T-helper 1 cell (primary cell): ENCODE measurements around the gene CLTA.
"Not testable (repeated sequence)": the region's sequence is repeated elsewhere in the genome, so short reads cannot be mapped to it uniquely, and the experiment has no call there.

Experiments
- DNase-seq, 5 donors: peaks; one replicate each; pipeline ENCODE4 v3.0.0-alpha.2; 2012 to 2020

Gene CLTA

GRCh38 chr9:36158917-36159316 lies 31.8 kb upstream of the CLTA start:
- DNase-seq: no peak

GRCh38 chr9:36159509-36159908 lies 31.2 kb upstream of the CLTA start:
- not testable (repeated sequence) for DNase-seq

GRCh38 chr9:36160126-36160525 lies 30.6 kb upstream of the CLTA start:
- not testable (repeated sequence) for DNase-seq

DNA sequence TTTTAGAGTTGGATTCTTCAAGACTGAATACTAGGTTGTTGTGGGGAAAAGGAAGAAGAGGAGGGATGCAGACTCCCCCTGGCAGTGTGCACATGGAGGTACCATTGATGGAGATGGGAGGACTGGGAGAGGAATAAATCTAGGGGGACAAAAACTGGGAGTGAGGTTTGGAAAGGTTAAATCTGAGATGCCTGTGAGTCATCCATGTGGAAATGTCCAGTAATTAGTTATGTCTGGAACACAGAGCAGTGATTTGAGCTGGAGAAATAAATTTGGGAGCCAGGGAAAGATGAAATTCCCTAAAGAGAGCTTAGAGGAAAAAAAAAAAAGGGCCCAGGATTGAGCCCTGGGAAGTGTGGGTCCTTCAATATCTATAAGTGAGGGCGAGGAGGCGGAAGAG lies 29.5 kb upstream of the CLTA start:
- no peak for DNase-seq

DNA sequence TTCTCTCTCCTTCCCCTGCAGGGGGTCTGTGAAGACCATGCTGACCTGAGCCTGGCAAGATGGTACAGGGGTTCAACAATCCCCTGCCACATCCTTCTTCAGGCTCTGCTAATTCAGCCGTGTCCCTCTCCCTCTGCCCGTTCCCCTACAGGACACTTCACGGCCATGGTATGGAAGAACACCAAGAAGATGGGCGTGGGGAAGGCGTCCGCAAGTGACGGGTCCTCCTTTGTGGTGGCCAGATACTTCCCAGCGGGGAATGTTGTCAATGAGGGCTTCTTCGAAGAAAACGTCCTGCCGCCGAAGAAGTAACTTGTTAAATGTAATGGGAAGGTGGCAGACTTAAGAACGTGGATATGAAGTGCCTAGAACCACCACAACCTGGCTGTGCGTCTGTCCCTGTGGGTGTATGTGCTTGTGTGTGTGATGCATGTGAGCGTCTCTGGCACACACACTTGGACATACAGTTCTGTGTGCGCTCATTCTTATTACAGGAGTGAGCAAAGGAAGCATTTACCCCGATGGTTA lies 28.4 kb upstream of the CLTA start:
- DNase-seq: no peak

DNA sequence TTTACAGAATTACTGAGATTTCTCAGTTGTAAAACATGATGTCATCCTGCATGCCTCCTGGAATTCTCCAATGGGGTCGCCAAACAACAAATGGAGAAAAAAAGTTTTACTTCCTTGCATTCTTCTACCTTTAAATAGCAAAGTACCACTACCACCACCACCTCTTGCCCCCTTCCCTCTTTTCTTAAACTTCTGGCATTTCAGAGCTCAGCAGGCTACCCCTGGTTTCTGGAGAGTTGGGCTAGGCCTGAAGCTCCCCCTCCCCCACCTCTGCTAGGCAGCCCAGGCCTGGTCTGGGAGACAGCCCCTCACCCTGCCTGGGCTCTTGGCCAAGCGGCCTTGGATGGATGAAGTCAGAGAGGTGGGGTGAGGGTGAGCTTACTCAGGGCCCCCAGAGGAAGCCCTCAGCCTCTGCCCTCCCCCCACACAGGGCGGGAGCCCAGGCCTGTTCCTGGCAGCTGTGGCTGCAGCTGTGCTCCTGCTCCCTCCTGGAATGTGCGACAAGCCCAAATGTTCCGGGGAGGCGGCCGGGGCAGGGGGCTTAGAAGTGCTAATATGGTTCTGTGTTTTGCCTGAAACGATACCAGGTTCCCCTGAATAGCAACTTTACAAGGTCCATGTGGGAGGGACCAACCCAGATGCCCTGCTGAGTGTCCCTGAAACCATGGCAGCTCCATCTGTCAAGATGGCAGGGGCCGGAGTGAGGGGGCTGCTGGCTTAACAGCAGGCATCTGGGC lies 27.5 kb upstream of the CLTA start:
- no peak for DNase-seq

DNA sequence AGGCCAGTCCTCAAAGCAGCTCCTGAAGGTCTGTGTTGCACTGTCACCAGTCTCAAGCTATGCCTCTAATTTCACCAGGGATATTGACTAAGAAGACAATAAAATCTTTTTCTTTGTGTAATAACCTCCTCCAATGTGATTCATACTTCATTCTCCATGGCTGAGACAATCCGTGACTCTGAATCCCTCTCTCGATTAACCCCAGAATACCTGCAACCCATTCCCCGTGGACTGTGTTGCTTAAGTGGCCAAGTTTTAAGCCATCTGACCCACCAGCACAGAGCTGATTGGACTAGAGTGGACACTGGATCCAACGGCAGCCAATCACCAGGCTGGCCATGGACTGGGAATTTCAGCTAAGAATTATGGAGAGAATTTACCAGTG lies 26.9 kb upstream of the CLTA start:
- no peak for DNase-seq

GRCh38 chr9:36164372-36164771 lies 26.3 kb upstream of the CLTA start:
- no peak for DNase-seq

DNA sequence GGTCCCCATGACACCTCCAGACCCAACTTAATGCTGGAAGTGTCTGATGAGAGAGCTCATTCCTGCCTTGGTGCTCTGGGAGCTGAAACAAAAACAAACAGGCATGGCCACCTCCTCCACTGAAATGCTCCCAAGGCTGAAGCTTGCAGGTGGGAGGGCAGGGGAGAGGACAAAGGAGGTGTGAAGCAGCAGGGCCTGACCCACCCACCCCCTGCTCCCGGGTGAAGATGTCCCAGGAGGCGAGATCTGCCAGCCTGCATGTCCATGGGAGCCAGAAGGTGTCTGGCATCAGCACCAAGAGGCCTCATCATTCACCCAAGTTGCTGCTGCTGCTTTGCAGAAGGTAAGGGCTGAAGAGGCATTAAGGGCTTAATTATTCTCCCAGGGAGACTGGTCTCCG lies 25.7 kb upstream of the CLTA start:
- no peak for DNase-seq

DNA sequence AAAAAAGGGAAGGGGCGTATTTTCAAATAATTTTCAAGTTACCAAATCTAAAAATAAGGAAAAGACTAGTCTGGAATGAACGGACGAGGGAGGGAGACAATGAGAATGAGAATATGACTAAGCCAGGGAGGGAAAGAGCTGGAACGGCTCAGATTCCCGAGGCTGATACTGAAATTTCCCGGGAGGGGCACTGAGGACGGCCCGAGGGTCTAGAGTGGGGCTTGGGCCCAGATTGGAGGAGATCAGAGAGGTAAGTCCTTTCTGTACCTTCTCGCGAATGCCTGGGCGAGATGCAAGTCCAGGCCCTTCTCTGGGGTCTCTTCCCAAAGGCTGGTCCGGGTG lies 24.9 kb upstream of the CLTA start:
- DNase-seq: no peak

DNA sequence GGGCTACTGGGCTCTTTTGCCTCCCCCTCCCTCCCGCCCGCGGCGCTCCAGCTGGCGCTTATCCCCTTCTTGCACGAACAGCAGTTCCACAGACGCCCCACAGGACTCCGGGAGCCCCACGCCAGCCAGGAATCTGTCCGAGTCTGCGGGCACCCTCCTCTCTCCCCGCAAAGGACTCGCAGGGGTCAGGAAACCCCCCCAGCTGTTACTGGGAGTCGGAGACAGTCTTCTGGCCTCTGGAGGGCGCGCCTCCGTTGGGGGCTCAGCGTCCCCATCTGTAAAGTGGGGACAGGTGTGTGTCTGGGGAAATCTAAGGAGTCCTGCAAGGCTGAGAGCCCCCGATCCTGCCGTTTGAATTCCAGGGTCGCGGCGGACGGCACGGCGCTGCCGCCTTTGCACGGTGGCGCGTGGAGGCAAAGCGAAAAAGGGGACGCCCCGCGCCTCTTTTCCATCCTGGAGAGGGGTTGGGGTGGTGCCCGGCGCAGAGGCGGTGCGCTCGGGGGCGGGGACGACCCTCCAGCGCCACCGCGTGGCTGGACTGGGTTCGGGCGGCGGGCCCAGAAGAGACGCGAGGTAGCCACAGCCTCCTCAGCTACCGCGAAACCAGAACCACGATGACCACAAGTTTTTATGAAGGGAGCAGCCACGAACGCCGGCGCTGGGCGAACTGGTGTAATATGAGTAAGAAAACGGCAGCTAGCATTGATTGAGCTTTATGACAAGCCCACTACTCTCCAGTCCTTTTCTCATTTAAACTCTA lies 24.4 kb upstream of the CLTA start:
- DNase-seq: peak; percentile 63 to 82 (median 75)

- DNase-seq: no peak
These were observed 21.6 kb upstream of the CLTA start, which contains the start of gene CCIN for GRCh38 chr9:36169166-36169565. Gene CCIN, plus strand, starts transcription at chr9:36169388. Its CDS starts 115 bp downstream, at chr9:36169503.

DNA sequence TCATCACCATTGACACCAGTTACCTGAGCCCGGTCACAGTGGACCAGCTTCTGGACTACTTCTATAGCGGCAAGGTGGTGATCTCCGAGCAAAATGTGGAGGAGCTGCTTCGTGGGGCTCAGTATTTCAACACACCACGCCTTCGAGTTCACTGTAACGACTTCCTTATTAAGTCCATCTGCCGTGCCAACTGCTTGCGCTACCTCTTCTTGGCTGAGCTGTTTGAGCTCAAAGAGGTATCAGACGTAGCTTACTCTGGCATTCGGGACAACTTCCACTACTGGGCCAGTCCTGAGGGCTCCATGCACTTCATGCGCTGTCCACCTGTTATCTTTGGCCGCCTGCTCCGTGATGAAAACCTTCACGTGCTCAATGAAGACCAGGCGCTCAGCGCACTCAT lies 21.0 kb upstream of the CLTA start:
- DNase-seq: no peak

GRCh38 chr9:36170531-36170930 lies 20.2 kb upstream of the CLTA start:
- DNase-seq: no peak

DNA sequence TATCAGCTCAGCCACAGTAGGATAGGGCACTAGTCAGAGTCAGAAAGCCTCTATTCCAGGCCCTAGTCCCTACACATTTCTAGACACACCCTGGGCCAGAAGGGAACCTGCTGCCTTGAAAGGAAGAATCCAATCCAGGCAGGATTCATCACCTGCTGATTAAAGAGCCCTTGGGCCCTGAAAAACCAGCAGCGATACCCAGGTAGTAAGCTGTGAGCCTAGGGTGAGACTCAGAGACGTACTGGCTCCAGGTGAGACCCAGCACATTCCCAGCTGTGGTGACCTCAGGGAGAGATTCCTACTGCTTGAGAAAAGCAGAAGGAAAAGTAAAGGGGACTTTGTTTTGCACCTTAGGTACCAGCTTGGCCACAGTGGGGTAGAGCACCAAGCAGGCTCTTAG lies 16.9 kb upstream of the CLTA start:
- no peak for DNase-seq

GRCh38 chr9:36174271-36174670 lies 16.4 kb upstream of the CLTA start:
- DNase-seq: no peak

GRCh38 chr9:36174731-36175130 lies 16.0 kb upstream of the CLTA start:
- no peak for DNase-seq

GRCh38 chr9:36175209-36175608 lies 15.5 kb upstream of the CLTA start:
- DNase-seq: not testable (repeated sequence)

- not testable (repeated sequence) for DNase-seq
These were observed 14.2 kb upstream of the CLTA start for GRCh38 chr9:36176496-36176895.

DNA sequence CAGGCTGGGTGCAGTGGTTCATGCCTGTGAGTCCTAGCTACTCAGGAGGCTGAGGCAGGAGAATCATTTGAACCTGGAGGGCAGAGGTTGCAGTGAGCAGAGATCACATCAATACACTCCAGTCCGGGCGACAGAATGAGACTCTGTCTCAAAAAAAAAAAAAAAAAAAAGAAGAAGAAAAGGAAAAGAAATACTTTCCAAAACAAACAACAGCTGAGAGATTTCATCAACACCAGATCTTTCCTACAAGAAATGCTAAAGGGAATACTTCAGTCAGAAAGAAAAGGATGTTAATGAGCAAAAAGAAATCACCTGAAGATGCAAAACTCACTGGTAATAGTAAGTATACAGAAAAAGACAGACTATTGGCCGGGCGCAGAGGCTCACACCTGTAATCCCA lies 13.2 kb upstream of the CLTA start:
- DNase-seq: no peak

- not testable (repeated sequence) for DNase-seq
These were observed 10.5 kb upstream of the CLTA start for GRCh38 chr9:36180243-36180642.

DNA sequence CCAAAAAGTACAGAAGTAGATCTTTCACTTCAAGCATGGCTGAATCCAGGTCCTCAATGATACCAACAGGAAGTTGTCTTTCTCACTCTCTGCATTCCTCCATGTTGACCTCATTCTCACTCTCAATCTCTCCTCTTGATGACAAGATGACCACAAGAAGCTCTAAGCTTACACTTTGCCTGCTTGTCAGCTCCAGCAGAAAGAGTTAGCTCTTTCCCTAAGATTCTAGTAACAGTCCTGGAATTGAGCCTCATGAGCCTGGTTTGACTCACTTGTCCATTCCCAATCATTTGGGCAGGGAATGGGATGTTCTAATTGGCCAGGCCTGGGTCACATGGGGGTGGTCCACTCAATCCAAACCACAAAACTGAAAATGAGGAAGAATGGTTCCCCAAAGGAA lies 3.3 kb upstream of the CLTA start:
- no peak for DNase-seq

DNA sequence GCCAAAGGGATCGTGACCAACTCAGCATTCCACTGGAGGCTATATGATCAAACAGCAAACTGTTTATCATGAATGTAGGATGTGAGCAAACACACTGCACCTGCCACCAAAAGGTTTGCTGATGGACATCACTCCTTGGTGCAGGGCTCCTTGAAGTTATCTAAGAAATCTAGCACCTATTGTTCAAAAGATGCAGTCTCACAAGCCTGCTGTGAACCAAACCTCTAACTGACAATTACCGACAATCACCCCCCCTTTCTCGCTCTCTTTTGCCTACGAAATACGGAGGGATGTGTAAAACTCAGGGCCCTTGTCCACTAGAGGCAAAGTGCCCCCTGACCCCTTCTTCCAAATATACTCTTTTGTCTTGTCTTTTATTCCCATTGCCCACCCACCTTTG lies 2.5 kb upstream of the CLTA start:
- DNase-seq: no peak

DNA sequence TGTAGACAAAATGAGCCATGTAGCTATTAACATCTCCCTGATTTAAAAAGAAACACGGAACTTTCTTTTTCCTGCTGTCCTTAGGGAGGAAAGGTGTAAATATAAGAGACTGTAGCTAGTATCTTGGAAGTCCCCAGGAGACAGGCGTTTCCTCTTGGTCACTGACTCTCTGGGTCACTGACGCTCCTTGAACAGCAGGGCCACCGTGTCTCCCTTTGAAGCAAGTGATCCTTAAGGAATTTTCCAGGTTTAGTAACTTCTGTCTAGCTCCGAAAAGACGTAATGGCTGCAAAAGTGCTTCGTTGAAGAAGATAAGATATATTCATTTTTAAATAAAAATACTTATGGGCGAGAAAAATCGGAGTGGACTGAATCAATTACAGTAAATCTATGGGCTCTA lies 745 bp upstream of the CLTA start:
- no peak for DNase-seq
